AG09309 (cell line): ENCODE results near the gene BNC2.

Experiments
- DNase-seq: peaks from one replicate; pipeline ENCODE4 v3.0.0-alpha.2; 2010; ENCODE audit warnings: low read depth
- H3K4me3 ChIP-seq: 2 replicates; pipeline ENCODE4 v1.5.1; 2011; ENCODE audit warnings: mild to moderate bottlenecking, low read depth, low read length, moderate library complexity; ENCODE audit not compliant: control insufficient read depth
- CTCF ChIP-seq: IDR thresholded peaks from 2 replicates; pipeline ENCODE4 v1.5.1; 2011; ENCODE audit warnings: mild to moderate bottlenecking, low read depth, low read length, inconsistent platforms; ENCODE audit not compliant: insufficient read depth, control insufficient read depth; ENCODE audit errors: missing control alignments

BNC2 gene

GRCh38 chr9:16679327-16679821, 191.1 kb downstream of the BNC2 start:
- DNase-seq: no peak
- no peak overlapping the region for H3K4me3 ChIP-seq
- TF ChIP-seq CTCF: no peak

GRCh38 chr9:16676519-16676918, 194.0 kb downstream of the BNC2 start:
- no peak for TF ChIP-seq CTCF
- H3K4me3 ChIP-seq: no peak overlapping the region
- no peak for DNase-seq

DNA sequence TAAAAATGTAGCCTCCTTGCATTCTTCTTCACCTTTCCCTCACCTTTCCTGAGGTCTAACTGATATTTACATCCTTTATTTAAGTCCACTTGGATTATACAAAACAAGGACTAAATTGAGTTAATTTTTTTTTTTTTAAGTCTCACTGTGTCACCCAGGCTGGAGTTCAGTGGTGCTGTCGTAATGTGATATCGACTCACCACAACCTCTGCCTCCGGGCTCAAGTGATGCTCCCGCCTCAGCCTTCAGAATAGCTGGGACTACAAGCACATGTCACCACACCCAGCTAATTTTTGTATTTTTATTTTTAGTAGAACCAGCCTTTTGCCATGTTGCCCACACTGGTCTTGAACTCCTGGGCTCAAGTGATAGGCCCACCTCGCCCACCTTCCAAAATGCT, 195.3 kb downstream of the BNC2 start:
- no peak for TF ChIP-seq CTCF
- DNase-seq: no peak
- H3K4me3 ChIP-seq: no peak overlapping the region

DNA sequence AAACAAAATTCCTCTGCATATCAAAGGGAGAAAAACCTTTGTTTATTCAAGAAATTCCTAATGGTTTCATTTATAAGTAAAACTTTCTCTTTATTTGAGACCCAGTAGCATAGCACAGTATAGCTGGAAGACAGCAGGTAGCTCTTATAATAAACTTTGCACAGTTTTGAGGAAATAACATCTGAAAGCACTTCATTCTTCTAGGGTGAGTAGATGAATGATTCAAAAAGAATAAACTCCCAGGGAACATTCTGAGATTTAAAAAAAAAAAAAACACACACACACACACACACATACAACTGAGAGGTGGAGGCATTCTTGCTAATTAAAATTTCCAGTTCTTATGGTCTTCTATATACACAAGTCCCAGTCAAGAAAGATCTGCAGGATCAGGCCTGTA, 197.3 kb downstream of the BNC2 start:
- no peak overlapping the region for H3K4me3 ChIP-seq
- DNase-seq: no peak
- no peak for TF ChIP-seq CTCF

DNA sequence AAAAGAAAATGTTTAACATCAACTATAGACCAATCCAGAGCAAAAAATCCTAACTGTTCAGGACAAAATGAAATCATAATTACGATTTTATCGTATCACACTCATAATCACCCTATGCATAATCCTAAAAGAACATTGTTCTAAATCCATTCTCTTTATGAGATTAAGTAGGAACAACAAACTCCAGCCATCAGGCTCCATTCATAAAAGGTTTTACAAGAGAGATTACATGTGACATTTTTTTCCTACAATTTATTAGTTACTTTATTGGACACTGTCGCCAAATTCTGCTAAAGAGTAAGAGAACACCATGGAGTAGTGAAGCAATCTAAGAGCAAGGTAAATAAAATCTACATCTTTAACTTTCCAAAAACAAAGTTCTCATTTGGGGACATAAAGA, 198.0 kb downstream of the BNC2 start:
- TF ChIP-seq CTCF: no peak
- no peak overlapping the region for H3K4me3 ChIP-seq
- DNase-seq: no peak

DNA sequence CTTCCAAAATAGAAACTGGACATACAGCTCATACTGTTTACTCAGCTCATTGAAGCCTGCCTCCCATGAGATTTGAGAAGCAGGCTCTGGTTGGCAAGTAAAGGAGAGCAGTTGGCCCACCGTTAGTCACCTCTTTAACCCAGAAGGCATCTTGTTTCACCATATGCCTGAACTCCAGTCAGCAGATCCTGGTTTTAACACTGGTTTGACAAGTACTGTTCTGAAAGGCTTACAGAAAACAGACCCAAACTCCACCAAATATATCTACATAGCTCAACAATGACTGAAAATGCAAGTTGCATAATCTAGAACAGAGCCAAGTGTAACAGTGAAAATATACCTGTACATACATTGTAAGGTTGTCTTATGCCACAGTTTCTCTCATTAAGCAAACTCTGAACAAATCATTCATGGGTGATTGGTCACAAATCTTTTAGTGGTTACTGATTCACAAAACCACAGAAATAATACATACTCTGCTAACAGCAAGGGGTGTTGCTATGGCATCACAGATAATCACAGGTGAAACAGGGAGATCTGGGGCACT, 198.8 kb downstream of the BNC2 start:
- DNase-seq: peak; percentile 38
- no peak overlapping the region for H3K4me3 ChIP-seq
- TF ChIP-seq CTCF: no peak

GRCh38 chr9:16670791-16671190, 199.7 kb downstream of the BNC2 start:
- TF ChIP-seq CTCF: no peak
- no peak for DNase-seq
- H3K4me3 ChIP-seq: no peak overlapping the region
